HFF-Myc (cell line): ENCODE measurements around the gene KCNQ5.

ENCODE experiments used
- DNase-seq: peaks from one replicate; pipeline ENCODE4 v3.0.0-alpha.2; 2011; ENCODE audit warnings: low read depth; ENCODE audit errors: extremely low read depth
- H3K4me3 ChIP-seq: replicated peaks from 2 replicates; pipeline ENCODE4 v1.5.1; 2011; ENCODE audit warnings: low read depth, mild to moderate bottlenecking, control low read depth, low read length
- TF ChIP-seq, protein P1 (sequence below): IDR thresholded peaks from 2 replicates; pipeline ENCODE4 v1.5.1; 2012; ENCODE audit warnings: mild to moderate bottlenecking, low read depth, low read length, control low read depth; ENCODE audit errors: missing control alignments

KCNQ5 gene

DNA sequence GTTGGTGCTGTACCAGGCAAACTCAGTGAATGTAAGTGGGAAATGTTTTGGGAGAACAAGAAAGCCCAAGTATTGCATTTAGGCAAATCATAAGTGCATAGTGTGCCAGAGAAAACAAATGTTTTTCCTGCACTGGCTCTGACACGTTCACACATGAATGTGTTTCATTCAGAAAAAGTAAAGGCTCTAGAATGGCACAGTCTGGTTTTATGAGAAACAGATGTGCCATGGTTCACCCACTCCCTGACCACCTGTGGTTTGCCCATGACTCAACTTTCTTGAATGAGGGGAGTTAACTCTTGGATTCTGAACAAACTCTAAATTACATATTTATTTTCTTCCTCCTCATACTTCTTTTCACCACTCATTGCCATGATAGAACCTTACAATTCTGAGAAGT lies 126.9 kb downstream of the KCNQ5 start:
- no peak overlapping the region for H3K4me3 ChIP-seq
- TF ChIP-seq, protein P1, sequence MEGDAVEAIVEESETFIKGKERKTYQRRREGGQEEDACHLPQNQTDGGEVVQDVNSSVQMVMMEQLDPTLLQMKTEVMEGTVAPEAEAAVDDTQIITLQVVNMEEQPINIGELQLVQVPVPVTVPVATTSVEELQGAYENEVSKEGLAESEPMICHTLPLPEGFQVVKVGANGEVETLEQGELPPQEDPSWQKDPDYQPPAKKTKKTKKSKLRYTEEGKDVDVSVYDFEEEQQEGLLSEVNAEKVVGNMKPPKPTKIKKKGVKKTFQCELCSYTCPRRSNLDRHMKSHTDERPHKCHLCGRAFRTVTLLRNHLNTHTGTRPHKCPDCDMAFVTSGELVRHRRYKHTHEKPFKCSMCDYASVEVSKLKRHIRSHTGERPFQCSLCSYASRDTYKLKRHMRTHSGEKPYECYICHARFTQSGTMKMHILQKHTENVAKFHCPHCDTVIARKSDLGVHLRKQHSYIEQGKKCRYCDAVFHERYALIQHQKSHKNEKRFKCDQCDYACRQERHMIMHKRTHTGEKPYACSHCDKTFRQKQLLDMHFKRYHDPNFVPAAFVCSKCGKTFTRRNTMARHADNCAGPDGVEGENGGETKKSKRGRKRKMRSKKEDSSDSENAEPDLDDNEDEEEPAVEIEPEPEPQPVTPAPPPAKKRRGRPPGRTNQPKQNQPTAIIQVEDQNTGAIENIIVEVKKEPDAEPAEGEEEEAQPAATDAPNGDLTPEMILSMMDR = no peak
- peak; percentile 74 for DNase-seq

DNA sequence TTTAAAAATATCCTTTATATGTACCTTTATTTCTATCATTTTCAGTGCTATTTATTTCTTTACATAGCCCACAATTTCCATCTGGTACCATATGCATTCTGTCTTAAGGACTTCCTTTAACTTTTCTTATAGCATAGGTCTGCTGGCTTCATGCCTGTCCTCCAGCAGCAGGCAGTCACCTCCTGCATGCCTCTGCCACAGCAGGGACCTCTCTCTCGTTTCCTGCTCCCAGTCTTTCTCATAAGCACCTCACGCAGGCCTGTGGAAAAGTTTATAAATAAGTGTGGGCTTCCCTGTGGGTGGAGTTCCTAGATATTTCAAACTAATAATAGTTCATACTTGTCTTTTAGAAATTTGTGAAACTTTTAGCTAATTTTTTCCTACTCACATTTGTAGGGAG lies 133.9 kb downstream of the KCNQ5 start:
- H3K4me3 ChIP-seq = no peak overlapping the region
- no peak for DNase-seq
- TF ChIP-seq, protein P1 = no peak

DNA sequence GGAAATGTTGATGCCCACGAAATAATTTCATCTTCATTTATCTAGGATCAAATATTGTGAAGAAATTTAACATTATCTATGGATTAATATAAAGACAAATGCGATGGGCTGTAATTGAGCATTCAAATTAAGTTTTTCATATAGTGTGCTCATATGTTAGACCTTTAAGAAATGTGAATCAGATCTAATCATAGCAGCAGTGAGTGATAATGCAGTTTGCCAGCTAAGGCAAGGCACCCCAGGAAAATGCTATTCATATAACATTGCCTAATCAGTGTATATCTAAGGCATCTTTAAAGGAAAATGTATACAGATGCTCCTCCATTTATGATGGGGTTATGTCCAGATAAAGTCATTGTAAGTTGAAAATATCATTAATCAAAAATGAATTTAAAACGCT lies 135.2 kb downstream of the KCNQ5 start:
- H3K4me3 ChIP-seq = no peak overlapping the region
- DNase-seq = no peak

GRCh38 chr6:72757926-72758325 lies 136.1 kb downstream of the KCNQ5 start:
- H3K4me3 ChIP-seq = no peak overlapping the region
- no peak for DNase-seq
- TF ChIP-seq, protein P1 = no peak

More for the DNA sequence above, 135.2 kb downstream of the KCNQ5 start:
- TF ChIP-seq, protein P1 = no peak

GRCh38 chr6:72758901-72759300 lies 137.0 kb downstream of the KCNQ5 start:
- DNase-seq = no peak
- TF ChIP-seq, protein P1 = no peak
- H3K4me3 ChIP-seq = no peak overlapping the region

- TF ChIP-seq, protein P1 = no peak
- H3K4me3 ChIP-seq = no peak overlapping the region
- no peak for DNase-seq
Observed at GRCh38 chr6:72760114-72760793, 138.4 kb downstream of the KCNQ5 start.

DNA sequence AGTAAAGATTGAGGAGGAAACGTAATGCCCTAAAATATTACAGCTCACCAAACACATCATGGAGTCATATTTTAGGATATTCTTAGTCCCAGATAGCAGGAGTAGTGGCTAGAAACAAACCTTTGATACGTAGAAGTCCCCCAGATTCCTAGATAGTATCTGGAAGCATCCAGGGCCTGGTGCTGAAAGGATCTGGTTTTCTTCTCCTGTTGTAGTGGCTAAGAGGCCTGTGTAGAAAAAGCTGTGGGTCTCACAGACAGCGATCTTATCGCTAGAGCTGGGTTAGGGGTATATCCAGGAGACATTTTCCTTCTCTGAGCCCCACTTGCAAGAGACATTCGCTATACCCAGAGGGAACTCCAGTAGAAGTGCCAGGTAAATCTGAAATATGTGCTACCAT lies 139.9 kb downstream of the KCNQ5 start:
- TF ChIP-seq, protein P1 = no peak
- no peak for DNase-seq
- no peak overlapping the region for H3K4me3 ChIP-seq
